Measurements from ENCODE around the gene MPZL2. TPM values are rescaled to one million over a fixed set of nuclear protein-coding genes. Genes with fewer than 3 reads are reported as not detected.

MPZL2 gene
- total RNA-seq, 1 experiment from 2014 or later, result 69.9 TPM

GRCh38 chr11:118219244-118219643, 44.9 kb downstream of the MPZL2 start:
- no peak for DNase-seq
- intact Hi-C loops (cut with micrococcal nuclease; ENCODE audit: unreplicated experiment), result no loop called here
- ChIA-PET POLR2A (interaction anchor here (0.6 kb wide), 1 partner anchor 66 kb away, joined by 3 read pairs; the partner anchor contains the start of gene SCN4B), CTCF (interaction anchor here (1.2 kb wide), 1 partner anchor 21 kb away, joined by 5 read pairs; no protein-coding TSS in a partner anchor)
- Histone ChIP-seq H3K9me3 (no peaks in the 10 kb centered on the region), H3K36me3 (ENCODE audit: control insufficient read depth, insufficient read depth, low read length) (no peaks in the 10 kb centered on the region), H3K4me1 (peaks cover 36% of the 10 kb centered on the region), H3K27me3 (replicated peaks; ENCODE audit: control insufficient read depth, insufficient read depth, low read length) (no peaks in the 10 kb centered on the region), H3K4me3 (ENCODE audit: low read depth, low read length) (no peak overlapping the region)
- no peak overlapping the region for H3K4me3 Mint-ChIP-seq (ENCODE audit: unreplicated experiment)
- H3K27me3 Mint-ChIP-seq (ENCODE audit: insufficient read depth, unreplicated experiment), result no peaks in the 10 kb centered on the region
- H3K27ac Mint-ChIP-seq (ENCODE audit: unreplicated experiment), result no peak overlapping the region
- BruUV-seq (replicated peaks), result no TSS peak
- TF ChIP-seq CTCF (IDR thresholded peaks at IDR 0.05; ENCODE audit: insufficient read depth in 1 of 2, low read depth in 1 of 2, low read length in 1 of 2, severe bottlenecking in 1 of 2, unreplicated experiment in 1 of 2), result no peak
- peaks cover 27% of the 10 kb centered on the region for H3K4me1 Mint-ChIP-seq (ENCODE audit: low read depth, unreplicated experiment)
- H3K36me3 Mint-ChIP-seq (ENCODE audit: insufficient read depth, unreplicated experiment), result peaks cover 1% of the 10 kb centered on the region
- H3K9me3 Mint-ChIP-seq (ENCODE audit: unreplicated experiment), result no peaks in the 10 kb centered on the region

- Mint-ChIP-seq H3K4me3 (ENCODE audit: unreplicated experiment) (no peak overlapping the region), H3K27ac (ENCODE audit: unreplicated experiment) (peak overlapping the region; percentile 67), H3K4me1 (ENCODE audit: low read depth, unreplicated experiment) (peaks cover 39% of the 10 kb centered on the region), H3K27me3 (ENCODE audit: insufficient read depth, unreplicated experiment) (no peaks in the 10 kb centered on the region), H3K36me3 (ENCODE audit: insufficient read depth, unreplicated experiment) (peaks cover 7% of the 10 kb centered on the region), H3K9me3 (ENCODE audit: unreplicated experiment) (no peaks in the 10 kb centered on the region)
- no TSS peak for BruUV-seq (replicated peaks)
- DNase-seq, result no peak
- intact Hi-C loops (cut with micrococcal nuclease; ENCODE audit: unreplicated experiment), result no loop called here
- ChIA-PET CTCF (no interaction called here), POLR2A (no interaction called here)
- H3K36me3 ChIP-seq (ENCODE audit: control insufficient read depth, insufficient read depth, low read length), result no peaks in the 10 kb centered on the region
- no peaks in the 10 kb centered on the region for H3K9me3 ChIP-seq
- H3K4me3 ChIP-seq (ENCODE audit: low read depth, low read length), result no peak overlapping the region
- peaks cover 53% of the 10 kb centered on the region for H3K4me1 ChIP-seq
- no peaks in the 10 kb centered on the region for H3K27me3 ChIP-seq (replicated peaks; ENCODE audit: control insufficient read depth, insufficient read depth, low read length)
- TF ChIP-seq CTCF (IDR thresholded peaks at IDR 0.05; ENCODE audit: insufficient read depth in 1 of 2, low read depth in 1 of 2, low read length in 1 of 2, severe bottlenecking in 1 of 2, unreplicated experiment in 1 of 2), result no peak
Observed at GRCh38 chr11:118217575-118217974, 46.5 kb downstream of the MPZL2 start.

- peaks cover 59% of the 10 kb centered on the region for H3K4me1 ChIP-seq
Observed at GRCh38 chr11:118216621-118217481, 47.2 kb downstream of the MPZL2 start.

More at GRCh38 chr11:118216621-118217481, 47.2 kb downstream of the MPZL2 start:
- no peaks in the 10 kb centered on the region for H3K27me3 ChIP-seq (replicated peaks; ENCODE audit: control insufficient read depth, insufficient read depth, low read length)
- peaks cover 11% of the 10 kb centered on the region for H3K36me3 Mint-ChIP-seq (ENCODE audit: insufficient read depth, unreplicated experiment)
- CTCF ChIA-PET, result interaction anchor here (0.7 to 4.1 kb wide), 4 partner anchors 14 to 20 kb away, joined by 3 to 24 read pairs (median 4); no protein-coding TSS in a partner anchor
- no peaks in the 10 kb centered on the region for H3K9me3 Mint-ChIP-seq (ENCODE audit: unreplicated experiment)
- BruUV-seq (replicated peaks), result no TSS peak
- H3K4me3 Mint-ChIP-seq (ENCODE audit: unreplicated experiment), result no peak overlapping the region
- H3K9me3 ChIP-seq, result no peaks in the 10 kb centered on the region
- TF ChIP-seq CTCF (IDR thresholded peaks at IDR 0.05; ENCODE audit: insufficient read depth in 1 of 2, low read depth in 1 of 2, low read length in 1 of 2, severe bottlenecking in 1 of 2, unreplicated experiment in 1 of 2), result no peak
- no peaks in the 10 kb centered on the region for H3K36me3 ChIP-seq (ENCODE audit: control insufficient read depth, insufficient read depth, low read length)
- peak overlapping the region; percentile 67 for H3K27ac Mint-ChIP-seq (ENCODE audit: unreplicated experiment)
- H3K27me3 Mint-ChIP-seq (ENCODE audit: insufficient read depth, unreplicated experiment), result no peaks in the 10 kb centered on the region
- DNase-seq, result no peak
- H3K4me3 ChIP-seq (ENCODE audit: low read depth, low read length), result no peak overlapping the region
- peaks cover 42% of the 10 kb centered on the region for H3K4me1 Mint-ChIP-seq (ENCODE audit: low read depth, unreplicated experiment)
- intact Hi-C loops (cut with micrococcal nuclease; ENCODE audit: unreplicated experiment), result no loop called here
- POLR2A ChIA-PET, result interaction anchor here (0.6 to 1.4 kb wide), 4 partner anchors 15 to 338 kb away, joined by 3 to 6 read pairs (median 3); partner anchors contain the start of gene MPZL2
